AG10803 (cell line): Measurements from ENCODE around the gene CDYL.
A peak's percentile ranks its signal among the peaks of the same experiment; 100 is the strongest.

Source experiments
- DNase-seq: peaks from one replicate; pipeline ENCODE4 v3.0.0; 2010; ENCODE audit warnings: low read depth
- H3K4me3 ChIP-seq: 2 replicates; pipeline ENCODE4 v1.5.1; 2011; ENCODE audit warnings: mild to moderate bottlenecking, low read length, control low read depth
- CTCF ChIP-seq: conservative IDR thresholded peaks from 2 replicates; pipeline ENCODE4 v1.5.1; 2011; ENCODE audit warnings: mild to moderate bottlenecking, low read length, control low read depth, inconsistent platforms

CDYL gene

GRCh38 chr6:4905826-4906225 lies 129.6 kb downstream of the CDYL start:
- H3K4me3 ChIP-seq = no peak overlapping the region
- no peak for TF ChIP-seq CTCF
- DNase-seq = no peak

DNA sequence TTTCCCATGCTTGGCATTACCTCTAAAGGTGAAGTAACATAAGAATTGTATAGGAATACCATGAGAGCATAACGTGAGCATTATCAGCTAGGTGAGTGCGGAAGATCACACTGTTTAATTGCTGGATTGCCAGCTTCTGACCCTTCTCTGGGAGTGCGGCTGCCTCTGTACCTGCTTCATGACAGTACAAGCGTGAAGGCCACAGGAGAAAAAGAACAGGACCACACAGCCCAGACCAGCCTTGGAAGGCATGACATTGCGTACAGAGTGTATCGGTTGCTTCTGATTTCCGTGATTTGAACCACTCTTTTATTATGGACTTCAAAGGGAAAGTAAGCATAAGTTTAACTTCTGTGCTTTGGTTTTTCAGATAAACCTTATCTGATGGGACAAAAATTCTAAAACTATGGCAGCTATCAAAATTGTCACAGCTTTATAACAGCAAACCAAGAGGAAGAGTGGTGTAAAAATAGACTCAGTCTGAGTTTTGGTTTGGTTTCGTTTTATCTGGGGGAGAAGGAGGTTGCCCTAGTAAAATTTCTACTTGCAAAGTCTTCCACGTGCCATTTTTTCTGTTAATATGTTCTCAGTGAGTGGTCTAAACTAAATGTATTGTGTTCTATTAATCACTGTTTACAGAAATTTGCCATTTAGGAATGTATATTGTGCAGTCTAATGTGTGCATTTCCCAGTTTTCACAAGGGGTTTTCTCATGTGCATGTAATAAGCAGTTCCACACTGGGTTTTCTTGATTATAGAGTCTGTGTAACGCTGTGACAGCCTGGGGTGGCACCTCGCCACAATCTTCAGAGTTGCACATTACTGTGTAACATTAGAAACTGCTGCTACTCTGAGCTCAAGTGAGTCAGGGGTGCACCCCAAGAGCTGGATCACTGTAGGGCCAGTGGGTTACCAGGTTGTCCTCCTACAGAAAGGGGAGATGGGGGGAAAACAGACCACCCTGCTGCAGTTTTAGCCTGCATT lies 130.4 kb downstream of the CDYL start:
- 0 out of 2 replicates have a peak overlapping the region, but pooled peaks have one; percentile 14 for H3K4me3 ChIP-seq
- peak; percentile 31 for DNase-seq
- TF ChIP-seq CTCF = no peak

GRCh38 chr6:4907602-4908001 lies 131.4 kb downstream of the CDYL start:
- H3K4me3 ChIP-seq = no peak overlapping the region
- no peak for DNase-seq
- no peak for TF ChIP-seq CTCF

- TF ChIP-seq CTCF = no peak
These were observed 131.9 kb downstream of the CDYL start for GRCh38 chr6:4908062-4908461.

DNA sequence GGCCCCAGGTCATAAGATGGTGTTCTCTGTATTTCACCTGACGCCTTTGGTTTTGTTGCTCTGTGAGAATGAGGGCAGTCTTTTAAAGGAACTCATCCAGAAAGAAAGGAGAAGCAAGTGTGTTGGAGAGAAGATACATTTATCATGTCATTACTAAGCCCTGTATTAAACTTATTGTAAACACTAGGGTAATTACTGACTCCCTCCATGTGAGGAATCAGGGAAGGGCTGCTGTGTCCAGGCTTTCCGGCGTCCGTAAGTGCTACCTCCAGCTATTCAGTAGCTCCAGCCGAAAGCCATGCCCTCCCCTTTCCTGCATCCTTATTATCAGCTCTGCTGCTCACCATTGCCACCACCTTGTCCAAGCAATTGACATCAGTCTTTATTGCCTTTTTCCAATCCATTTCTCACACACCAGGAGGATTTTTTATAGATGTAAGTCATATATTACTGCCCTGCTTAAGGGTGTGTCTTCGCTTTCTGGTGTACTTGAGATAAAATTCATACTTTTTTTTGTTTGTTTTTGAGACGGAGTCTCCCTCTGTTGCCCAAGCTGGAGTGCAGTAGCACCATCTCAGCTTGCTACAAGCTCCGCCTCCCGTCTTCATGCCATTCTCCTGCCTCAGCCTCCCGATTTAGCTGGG lies 133.0 kb downstream of the CDYL start:
- TF ChIP-seq CTCF = no peak
- DNase-seq = no peak
- no peak overlapping the region for H3K4me3 ChIP-seq

More at GRCh38 chr6:4908062-4908461, 131.9 kb downstream of the CDYL start:
- DNase-seq = no peak
- no peak overlapping the region for H3K4me3 ChIP-seq

DNA sequence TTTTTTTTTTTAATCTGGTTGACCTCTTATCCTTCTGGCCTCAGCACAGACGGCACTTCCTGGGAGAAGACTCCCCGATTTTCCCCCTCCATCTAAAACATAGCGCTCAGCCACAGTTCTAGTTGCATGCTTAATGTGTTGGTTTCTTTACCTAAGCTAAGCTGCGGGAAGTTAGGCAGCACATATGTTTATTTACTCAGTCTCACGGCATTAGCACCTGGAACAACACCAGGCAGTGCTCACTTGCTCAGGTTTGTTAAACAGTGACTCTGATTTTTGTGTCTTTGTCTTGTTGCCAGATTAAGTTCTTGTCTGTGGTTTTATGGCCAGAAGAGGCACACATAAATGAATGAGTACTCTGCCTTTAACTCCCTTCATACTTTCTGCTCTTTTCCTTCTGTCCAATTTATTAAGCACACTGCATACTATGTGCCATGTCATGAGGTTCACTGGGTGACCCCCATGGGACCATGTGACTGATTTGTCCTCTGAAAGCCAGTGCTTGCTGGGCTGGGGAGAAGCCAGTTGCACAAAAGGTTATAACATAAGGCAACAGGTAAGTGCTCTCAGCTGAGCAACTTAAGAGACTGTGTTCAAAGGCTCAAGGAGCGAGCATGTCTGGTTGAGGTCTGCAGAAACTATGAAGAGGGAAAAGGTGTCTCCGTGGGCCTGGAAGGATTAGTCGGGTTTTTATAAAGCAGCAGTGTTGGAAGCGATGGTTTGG lies 134.0 kb downstream of the CDYL start:
- no peak for DNase-seq
- H3K4me3 ChIP-seq = no peak overlapping the region
- TF ChIP-seq CTCF = no peak
